Endothelial cell of umbilical vein (primary cell): Measurements from ENCODE around the gene ISOC1. TPM values are rescaled to one million over a fixed set of nuclear protein-coding genes. Genes with fewer than 3 reads are reported as not detected.

Experiments used
- BruUV-seq: library from RNA; stranded (reverse); fragments of 400-500 nt; replicated peaks from 2 replicates; lab custom pipeline; 2021; lab: Mats Ljungman, UMichigan
- CTCF ChIA-PET: fragments of 300-600, 350-600 bp; sonication (Branson Sonifier 250); formaldehyde crosslinking; loops from one replicate; lab custom pipeline; 2021; ENCODE audit warnings: antibody characterized with exemption, inconsistent platforms; lab: Charles Lee
- POLR2A ChIA-PET: fragments of 300-600, 350-600 bp; sonication (Branson Sonifier 250); formaldehyde crosslinking; loops from one replicate; lab custom pipeline; 2021; ENCODE audit warnings: antibody characterized with exemption, inconsistent platforms; lab: Charles Lee
- DNase-seq: peaks from one replicate; pipeline ENCODE4 v3.0.0-alpha.2; 2011; ENCODE audit warnings: low read depth, low spot score
- FAIRE-seq: peaks from 2 replicates; lab custom pipeline; 2011; peaks lifted over from hg19 to GRCh38; lab: Jason Lieb, UNC
- H2AFZ ChIP-seq: 2 replicates; pipeline ENCODE4 v1.6.0; 2012; ENCODE audit warnings: low read depth, low read length, control low read depth, inconsistent platforms
- H3K27ac ChIP-seq: 2 replicates; pipeline ENCODE4 v1.5.1; 2011; ENCODE audit warnings: low read depth, mild to moderate bottlenecking, control low read depth, low read length, moderate library complexity; ENCODE audit not compliant: insufficient read depth
- H3K27me3 ChIP-seq, 2 experiments: 2 replicates each; pipeline versions ENCODE4 v1.6.0 to v1.6.1; 2011; ENCODE audit warnings: low read length in 2 of 2, mixed read lengths in 1 of 2; ENCODE audit not compliant: control insufficient read depth in 2 of 2, insufficient read depth in 2 of 2
- H3K36me3 ChIP-seq, 2 experiments: 2 replicates in 1 of 2; 3 replicates in 1 of 2; pipeline ENCODE4 v1.5.1; 2011; ENCODE audit warnings: low read length in 2 of 2, mild to moderate bottlenecking in 1 of 2, moderate library complexity in 1 of 2; ENCODE audit not compliant: control insufficient read depth in 2 of 2, insufficient read depth in 2 of 2; ENCODE audit errors: extremely low read depth in 1 of 2
- H3K4me1 ChIP-seq: 3 replicates; pipeline ENCODE4 v1.5.1; 2011; ENCODE audit warnings: mild to moderate bottlenecking, low read length; ENCODE audit not compliant: control insufficient read depth, insufficient read depth; ENCODE audit errors: extremely low read depth
- H3K4me2 ChIP-seq: 2 replicates; pipeline ENCODE4 v1.6.1; 2011; ENCODE audit warnings: low read length, control low read depth, mixed read lengths; ENCODE audit not compliant: insufficient read depth
- H3K4me3 ChIP-seq, 3 experiments: fragments of 200-600 bp in 1 of 3; sonication (generic), shearing (Covaris generic) in 1 of 3; replicated peaks in 1 of 3; 2 replicates each; pipeline ENCODE4 v1.5.1; 2011 to 2016; ENCODE audit warnings: control low read depth in 3 of 3, low read length in 3 of 3, mild to moderate bottlenecking in 2 of 3, inconsistent platforms in 1 of 3, low read depth in 1 of 3, moderate library complexity in 1 of 3; ENCODE audit not compliant: insufficient read depth in 1 of 3
- H3K79me2 ChIP-seq: 2 replicates; pipeline ENCODE4 v1.6.0; 2012; ENCODE audit warnings: low read length, inconsistent platforms; ENCODE audit not compliant: control insufficient read depth, insufficient read depth
- H3K9ac ChIP-seq: replicated peaks from 2 replicates; pipeline ENCODE3; 2011; ENCODE audit warnings: low read length, control low read depth; ENCODE audit not compliant: insufficient read depth; ENCODE audit errors: extremely low read depth
- H3K9me1 ChIP-seq: replicated peaks from 3 replicates; pipeline ENCODE4 v1.6.0; 2011; ENCODE audit warnings: mild to moderate bottlenecking, low read length; ENCODE audit not compliant: control insufficient read depth, insufficient read depth; ENCODE audit errors: extremely low read depth
- H3K9me3 ChIP-seq: replicated peaks from 2 replicates; pipeline ENCODE4 v1.5.1; 2012; ENCODE audit warnings: low read length, inconsistent platforms; ENCODE audit not compliant: control insufficient read depth, insufficient read depth
- H4K20me1 ChIP-seq: replicated peaks from 2 replicates; pipeline ENCODE3; 2011; ENCODE audit warnings: mild to moderate bottlenecking, low read length; ENCODE audit not compliant: control insufficient read depth, insufficient read depth; ENCODE audit errors: extremely low read depth
- EZH2 ChIP-seq: IDR thresholded peaks from 2 replicates; pipeline ENCODE4 v1.6.1; 2012; ENCODE audit warnings: borderline replicate concordance, low read depth, mild to moderate bottlenecking, moderate library complexity, low read length, inconsistent platforms; ENCODE audit not compliant: severe bottlenecking
- FOS ChIP-seq: IDR thresholded peaks from 2 replicates; pipeline ENCODE4 v1.6.1; 2011; ENCODE audit warnings: mild to moderate bottlenecking, low read length, moderate library complexity, borderline replicate concordance; ENCODE audit not compliant: insufficient read depth
- GATA2 ChIP-seq: IDR thresholded peaks from 2 replicates; pipeline ENCODE4 v1.7.0; 2011; ENCODE audit warnings: low read depth, mild to moderate bottlenecking, moderate library complexity, mixed read lengths, low read length; ENCODE audit not compliant: insufficient read length, insufficient read depth
- JUN ChIP-seq: IDR thresholded peaks from 2 replicates; pipeline ENCODE4 v1.6.1; 2011; ENCODE audit warnings: borderline replicate concordance, low read depth; ENCODE audit not compliant: insufficient read length, insufficient read depth
- MYC ChIP-seq: IDR thresholded peaks from one replicate; pipeline ENCODE4 v1.6.1; 2011; ENCODE audit warnings: mild to moderate bottlenecking, low read depth, low read length
- POLR2A ChIP-seq: IDR thresholded peaks from 2 replicates; pipeline ENCODE4 v1.6.1; 2012; ENCODE audit warnings: low read depth, mild to moderate bottlenecking, control low read depth, low read length
- POLR2AphosphoS5 ChIP-seq: IDR thresholded peaks from 2 replicates; pipeline ENCODE4 v1.6.1; 2012; ENCODE audit warnings: low read depth, mild to moderate bottlenecking, control low read depth, low read length, moderate library complexity; ENCODE audit not compliant: insufficient read depth
- dilution Hi-C: fragments of 300-500 bp; cut with MboI; formaldehyde crosslinking; loops from one replicate; pipeline ENCODE4 v1.15.0; 2019; ENCODE audit warnings: low sequenced_read_pairs; ENCODE audit not compliant: extremely low pct_ligation_motif_present
- intact Hi-C: fragments of 100-400 bp; cut with micrococcal nuclease; formaldehyde crosslinking; loops from one replicate; pipeline ENCODE4 v1.10.0; 2022
- polyA plus RNA-seq, 4 experiments: library from polyadenylated mRNA; depleted of rRNA in 3 of 4; stranded (reverse) in 3 of 4; unstranded in 1 of 4; fragments of >200 nt; gene quantifications; 2 replicates each; pipeline versions ENCODE4 v1.2.1 to v1.2.3, GENCODE V29; 2011 to 2012; ENCODE audit warnings: missing spikeins in 1 of 4
- total RNA-seq: library from RNA; stranded (reverse); gene quantifications from 2 replicates; pipeline ENCODE4 v1.2.3, GENCODE V29; 2021
- TF ChIP-seq, protein P1 (sequence below): IDR thresholded peaks from 2 replicates; pipeline ENCODE4 v1.6.1; 2011; ENCODE audit not compliant: insufficient read depth, insufficient read length
- TF ChIP-seq, protein P2 (sequence below), 2 donors: IDR thresholded peaks; 1 replicate in 1 of 2; 2 replicates in 1 of 2; pipeline ENCODE4 v1.5.1; 2011; ENCODE audit warnings: low read length in 2 of 2, mild to moderate bottlenecking in 2 of 2, moderate library complexity in 2 of 2, control low read depth in 1 of 2, inconsistent platforms in 1 of 2, low read depth in 1 of 2; ENCODE audit not compliant: insufficient read depth in 1 of 2; ENCODE audit errors: extremely low read depth in 1 of 2

ISOC1 gene
- total and polyA plus RNA-seq, 2 donors (not counting 3 experiments of a cell fraction or from before 2014, with no cell fraction given) = 21.4 to 21.6 TPM

DNA sequence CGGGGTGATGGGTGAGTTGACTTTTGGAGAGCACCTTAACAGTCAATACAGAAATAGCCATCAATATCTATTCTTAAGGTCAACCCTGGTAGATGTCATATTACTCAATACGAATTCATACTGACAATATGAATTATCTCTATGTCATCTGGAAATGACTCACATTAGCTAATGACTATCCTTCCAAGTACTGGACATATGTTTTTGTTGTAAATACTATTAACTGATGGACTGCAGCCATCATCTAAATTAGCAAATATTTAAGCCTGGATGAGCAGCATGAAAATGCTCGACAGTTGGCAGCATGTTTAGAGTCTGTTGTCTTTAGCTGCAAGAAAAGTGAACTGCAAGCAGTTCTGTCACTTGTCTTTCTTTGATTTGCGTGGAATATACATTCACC lies 19.6 kb upstream of the ISOC1 start:
- ChIA-PET POLR2A (no interaction called here), CTCF (no interaction called here)
- H3K9ac ChIP-seq = no peak overlapping the region
- no peaks in the 10 kb centered on the region for H3K9me3 ChIP-seq
- no peaks in the 10 kb centered on the region for H3K79me2 ChIP-seq
- no TSS peak for BruUV-seq
- H3K4me3 ChIP-seq = no peak overlapping the region
- H2AFZ ChIP-seq = no peak overlapping the region
- H4K20me1 ChIP-seq = no peaks in the 10 kb centered on the region
- H3K36me3 ChIP-seq = no peaks in the 10 kb centered on the region
- no peak overlapping the region for H3K27ac ChIP-seq
- dilution Hi-C loops = no loop called here
- H3K27me3 ChIP-seq = no peaks in the 10 kb centered on the region
- DNase-seq (no peak), FAIRE-seq (no peak)
- no peaks in the 10 kb centered on the region for H3K9me1 ChIP-seq
- intact Hi-C loops = no loop called here
- no peak overlapping the region for H3K4me2 ChIP-seq
- TF ChIP-seq FOS (peak; percentile 21), MYC (no peak), GATA2 (peak; percentile 43), JUN (no peak)
- H3K4me1 ChIP-seq = no peaks in the 10 kb centered on the region

DNA sequence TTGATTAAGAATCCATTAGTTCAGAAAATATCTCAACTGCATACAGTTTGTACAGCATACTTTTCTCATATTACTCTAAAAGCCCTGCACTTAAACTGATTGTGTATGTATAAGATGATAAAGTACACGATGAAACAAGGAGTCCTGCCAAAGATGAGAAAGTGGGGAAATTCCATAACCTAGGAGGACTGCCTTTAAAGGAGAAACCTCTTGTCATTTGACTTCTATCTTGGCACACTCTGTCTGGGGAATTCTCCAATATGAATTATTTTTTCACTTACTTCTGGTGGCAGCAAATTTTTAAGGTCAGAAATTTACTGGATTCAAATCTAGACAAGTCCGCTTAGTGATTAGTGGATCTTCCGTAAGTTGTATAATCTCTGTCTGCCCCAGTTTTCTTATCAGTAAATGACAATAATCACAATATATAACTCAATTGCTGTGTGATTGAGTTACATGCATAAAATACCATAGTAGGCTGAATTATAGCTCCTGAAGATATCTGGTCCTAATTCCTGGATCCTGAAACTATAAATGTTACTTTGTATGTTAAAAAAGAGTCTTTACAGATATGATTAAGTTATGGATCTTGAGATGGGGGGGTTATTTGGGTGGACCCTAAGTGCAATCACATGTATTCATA lies 17.0 kb upstream of the ISOC1 start:
- Histone ChIP-seq H3K4me3 (no peak overlapping the region), H3K9me1 (no peaks in the 10 kb centered on the region), H2AFZ (no peak overlapping the region), H3K27me3 (no peaks in the 10 kb centered on the region), H3K36me3 (no peaks in the 10 kb centered on the region), H3K9ac (no peak overlapping the region), H3K79me2 (no peaks in the 10 kb centered on the region), H4K20me1 (no peaks in the 10 kb centered on the region), H3K4me2 (no peak overlapping the region), H3K4me1 (no peaks in the 10 kb centered on the region), H3K9me3 (no peaks in the 10 kb centered on the region), H3K27ac (no peak overlapping the region)
- no TSS peak for BruUV-seq
- dilution Hi-C loops = no loop called here
- no peak for FAIRE-seq
- no peak for DNase-seq
- CTCF ChIA-PET = no interaction called here
- POLR2A ChIA-PET = no interaction called here
- TF ChIP-seq POLR2AphosphoS5 = no peak
- TF ChIP-seq EZH2 = no peak
- TF ChIP-seq, protein P1, sequence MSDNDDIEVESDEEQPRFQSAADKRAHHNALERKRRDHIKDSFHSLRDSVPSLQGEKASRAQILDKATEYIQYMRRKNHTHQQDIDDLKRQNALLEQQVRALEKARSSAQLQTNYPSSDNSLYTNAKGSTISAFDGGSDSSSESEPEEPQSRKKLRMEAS = no peak
- no peak for TF ChIP-seq MYC
- no peak for TF ChIP-seq JUN
- TF ChIP-seq, protein P2, sequence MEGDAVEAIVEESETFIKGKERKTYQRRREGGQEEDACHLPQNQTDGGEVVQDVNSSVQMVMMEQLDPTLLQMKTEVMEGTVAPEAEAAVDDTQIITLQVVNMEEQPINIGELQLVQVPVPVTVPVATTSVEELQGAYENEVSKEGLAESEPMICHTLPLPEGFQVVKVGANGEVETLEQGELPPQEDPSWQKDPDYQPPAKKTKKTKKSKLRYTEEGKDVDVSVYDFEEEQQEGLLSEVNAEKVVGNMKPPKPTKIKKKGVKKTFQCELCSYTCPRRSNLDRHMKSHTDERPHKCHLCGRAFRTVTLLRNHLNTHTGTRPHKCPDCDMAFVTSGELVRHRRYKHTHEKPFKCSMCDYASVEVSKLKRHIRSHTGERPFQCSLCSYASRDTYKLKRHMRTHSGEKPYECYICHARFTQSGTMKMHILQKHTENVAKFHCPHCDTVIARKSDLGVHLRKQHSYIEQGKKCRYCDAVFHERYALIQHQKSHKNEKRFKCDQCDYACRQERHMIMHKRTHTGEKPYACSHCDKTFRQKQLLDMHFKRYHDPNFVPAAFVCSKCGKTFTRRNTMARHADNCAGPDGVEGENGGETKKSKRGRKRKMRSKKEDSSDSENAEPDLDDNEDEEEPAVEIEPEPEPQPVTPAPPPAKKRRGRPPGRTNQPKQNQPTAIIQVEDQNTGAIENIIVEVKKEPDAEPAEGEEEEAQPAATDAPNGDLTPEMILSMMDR (IDR thresholded peaks at IDR 0.05; ENCODE audit: extremely low read depth in 1 of 2, insufficient read depth in 1 of 2, low read depth in 1 of 2, low read length in 2 of 2) = no peak
- TF ChIP-seq FOS = no peak
- no peak for TF ChIP-seq GATA2
- no peak for TF ChIP-seq POLR2A
- intact Hi-C loops = no loop called here
